IMR-90 (cell line): ENCODE results near the gene SPATA13. TPM values are rescaled to one million over a fixed set of nuclear protein-coding genes. Genes with fewer than 3 reads are reported as not detected.

Experiments used
- ATAC-seq: fragments of 200-7000 bp; cut with Tn5 transposase; 2 replicates; pipeline ENCODE4 v1.9.1; 2020; ENCODE audit warnings: low read depth, mild to moderate bottlenecking, moderate library complexity
- BruUV-seq: library from RNA; stranded (reverse); fragments of 400-500 nt; replicated peaks from 2 replicates; lab custom pipeline; 2021; lab: Mats Ljungman, UMichigan
- CTCF ChIA-PET: fragments of 300-600 bp; formaldehyde crosslinking; extraction: SDS; loops from one replicate; lab custom pipeline; 2021; ENCODE audit warnings: antibody characterized with exemption; lab: Yijun Ruan, JAX
- POLR2A ChIA-PET: fragments of 300-600 bp; sonication (Branson Sonifier 250); formaldehyde crosslinking; loops from one replicate; lab custom pipeline; 2022; ENCODE audit warnings: antibody characterized with exemption; ENCODE audit not compliant: unreplicated experiment; lab: Charles Lee
- DNase-seq: peaks from one replicate; pipeline ENCODE4 v3.0.0; 2013
- H2AFZ ChIP-seq: replicated peaks from 2 replicates; pipeline ENCODE3; 2013; ENCODE audit warnings: low read length, mild to moderate bottlenecking; ENCODE audit not compliant: poor library complexity
- H2AK5ac ChIP-seq: 2 replicates; pipeline ENCODE4 v1.6.1; 2013; ENCODE audit warnings: low read depth, low read length, inconsistent platforms
- H2AK9ac ChIP-seq: replicated peaks from 2 replicates; pipeline ENCODE3; 2013; ENCODE audit warnings: mild to moderate bottlenecking, low read depth, low read length, moderate library complexity; ENCODE audit not compliant: poor library complexity
- H2BK120ac ChIP-seq: 2 replicates; pipeline ENCODE4 v1.6.1; 2013; ENCODE audit warnings: low read depth, low read length, inconsistent platforms
- H2BK15ac ChIP-seq: 3 replicates; pipeline ENCODE4 v1.6.1; 2013; ENCODE audit warnings: low read depth, low read length, inconsistent platforms
- H2BK20ac ChIP-seq: 2 replicates; pipeline ENCODE4 v1.6.1; 2013; ENCODE audit warnings: low read depth, mild to moderate bottlenecking, inconsistent platforms, low read length, moderate library complexity
- H2BK5ac ChIP-seq: 2 replicates; pipeline ENCODE4 v1.6.1; 2013; ENCODE audit warnings: mild to moderate bottlenecking, low read depth, low read length, inconsistent platforms; ENCODE audit not compliant: poor library complexity, severe bottlenecking
- H3K14ac ChIP-seq: replicated peaks from 2 replicates; pipeline ENCODE4 v1.6.1; 2013; ENCODE audit warnings: low read depth, low read length, inconsistent platforms
- H3K18ac ChIP-seq: 2 replicates; pipeline ENCODE4 v1.6.1; 2013; ENCODE audit warnings: low read depth, low read length, control low read depth
- H3K23ac ChIP-seq: 2 replicates; pipeline ENCODE4 v1.6.1; 2013; ENCODE audit warnings: low read depth, low read length, inconsistent platforms
- H3K27ac ChIP-seq: 2 replicates; pipeline ENCODE4 v1.5.1; 2013; ENCODE audit warnings: mild to moderate bottlenecking, control low read depth, low read length; ENCODE audit not compliant: insufficient read depth
- H3K27me3 ChIP-seq: 2 replicates; pipeline ENCODE4 v1.6.1; 2013; ENCODE audit warnings: low read length; ENCODE audit not compliant: control insufficient read depth, insufficient read depth
- H3K36me3 ChIP-seq: 2 replicates; pipeline ENCODE4 v1.6.1; 2013; ENCODE audit warnings: low read length, mixed read lengths; ENCODE audit not compliant: control insufficient read depth, insufficient read depth
- H3K4ac ChIP-seq: 2 replicates; pipeline ENCODE4 v1.6.1; 2013; ENCODE audit warnings: low read depth, low read length, inconsistent platforms
- H3K4me1 ChIP-seq: 2 replicates; pipeline ENCODE4 v1.6.1; 2013; ENCODE audit warnings: low read length, mixed read lengths; ENCODE audit not compliant: control insufficient read depth, insufficient read depth
- H3K4me2 ChIP-seq: 2 replicates; pipeline ENCODE4 v1.6.1; 2013; ENCODE audit warnings: low read depth, mild to moderate bottlenecking, control low read depth, low read length, moderate library complexity
- H3K4me3 ChIP-seq: 2 replicates; pipeline ENCODE4 v1.5.1; 2013; ENCODE audit warnings: low read depth, mild to moderate bottlenecking, control low read depth, low read length, moderate library complexity; ENCODE audit not compliant: insufficient read depth
- H3K56ac ChIP-seq: 2 replicates; pipeline ENCODE4 v1.6.1; 2013; ENCODE audit warnings: low read length, inconsistent platforms; ENCODE audit not compliant: insufficient read depth; ENCODE audit errors: extremely low read depth
- H3K79me1 ChIP-seq, 2 experiments: 2 replicates each; pipeline ENCODE4 v1.6.1; 2013; ENCODE audit warnings: low read length in 2 of 2, inconsistent platforms in 1 of 2, low read depth in 1 of 2
- H3K9ac ChIP-seq: 2 replicates; pipeline ENCODE4 v1.6.1; 2013; ENCODE audit warnings: low read depth, low read length, control low read depth
- H3K9me1 ChIP-seq: 2 replicates; pipeline ENCODE4 v1.6.1; 2013; ENCODE audit warnings: low read length, inconsistent platforms; ENCODE audit not compliant: insufficient read depth
- H3K9me3 ChIP-seq: 2 replicates; pipeline ENCODE4 v1.6.1; 2013; ENCODE audit warnings: low read length; ENCODE audit not compliant: control insufficient read depth, insufficient read depth
- H4K20me1 ChIP-seq: 2 replicates; pipeline ENCODE4 v1.6.1; 2013; ENCODE audit warnings: low read length, inconsistent platforms; ENCODE audit not compliant: insufficient read depth
- H4K5ac ChIP-seq: 2 replicates; pipeline ENCODE4 v1.6.1; 2013; ENCODE audit warnings: mild to moderate bottlenecking, low read depth, low read length, control low read depth
- H4K8ac ChIP-seq, 2 experiments: 2 replicates each; pipeline ENCODE4 v1.6.1; 2013; ENCODE audit warnings: low read depth in 2 of 2, low read length in 2 of 2, control low read depth in 1 of 2, inconsistent platforms in 1 of 2
- H4K91ac ChIP-seq: 2 replicates; pipeline ENCODE4 v1.6.1; 2013; ENCODE audit warnings: low read depth, low read length, inconsistent platforms; ENCODE audit not compliant: insufficient read depth
- BHLHE40 ChIP-seq: fragments of 150-350 bp; IDR thresholded peaks from 2 replicates; pipeline ENCODE4 v1.6.1; 2016; ENCODE audit warnings: mild to moderate bottlenecking, low read depth, low read length
- WGBS, 2 experiments: methylation state at CpG; one replicate each; pipeline versions ENCODE4 v1.1.5 to v1.1.7; 2013; ENCODE audit warnings: missing lambda C conversion rate in 2 of 2; ENCODE audit not compliant: insufficient read length in 1 of 2; ENCODE audit errors: extremely low coverage in 2 of 2; 5-methylcytosine and 5-hydroxymethylcytosine counted together
- dilution Hi-C: fragments of 300-500 bp; cut with HindIII; formaldehyde crosslinking; loops from one replicate; pipeline ENCODE4 v1.14.3; 2018; ENCODE audit warnings: low sequenced_read_pairs; ENCODE audit not compliant: unreplicated experiment
- in situ Hi-C: fragments of 300-500 bp; cut with MboI; formaldehyde crosslinking; loops from 3 replicates; pipeline ENCODE4 v1.14.3; 2019; ENCODE audit warnings: low sequenced_read_pairs, inconsistent platforms, mixed read lengths
- intact Hi-C: fragments of 100-400 bp; cut with micrococcal nuclease; formaldehyde crosslinking; loops from 2 replicates; pipeline ENCODE4 v1.10.0; 2022
- polyA plus RNA-seq, 3 experiments: library from polyadenylated mRNA; depleted of rRNA; stranded (reverse); fragments of >200 nt; gene quantifications; 2 replicates each; pipeline ENCODE4 v1.2.3, GENCODE V29; 2012; ENCODE audit warnings: low replicate concordance in 1 of 3
- total RNA-seq: library from RNA; depleted of rRNA; stranded (reverse); fragments of >200 nt; gene quantifications from 2 replicates; pipeline ENCODE4 v1.2.3, GENCODE V29; 2012

Gene SPATA13
- total and polyA plus RNA-seq, 2 of the 4 experiments (the other 2 are of a cell fraction) = 10.5 to 12.5 TPM

- ATAC-seq (no peak), DNase-seq (no peak)
- H3K56ac ChIP-seq = peak overlapping the region; percentile 54; the same call in 1 of the 2 replicates
- H3K79me1 ChIP-seq = peaks cover 36 to 66% of the 10 kb centered on the region in 2 experiments
- H3K9ac ChIP-seq = no peak overlapping the region
- H4K20me1 ChIP-seq = peaks cover 2% of the 10 kb centered on the region; the same call in 1 of the 2 replicates
- intact Hi-C loops = no loop called here
- H3K23ac ChIP-seq = peak overlapping the region; percentile 41; the same call in 1 of the 2 replicates
- H4K8ac ChIP-seq = no peak overlapping the region
- H3K4ac ChIP-seq = peak overlapping the region; percentile 24; the same call in 1 of the 2 replicates
- no CpG with 5 or more reads among the region's 5 CpGs for WGBS, 2 experiments
- no peak overlapping the region for H3K4me2 ChIP-seq
- BruUV-seq = no TSS peak
- 0 out of 2 replicates have a peak overlapping the region, but pooled peaks have one; percentile 25 for H3K14ac ChIP-seq
- dilution Hi-C loops = no loop called here
- no peak overlapping the region for H3K4me3 ChIP-seq
- 0 out of 2 replicates have a peak overlapping the region, but pooled peaks have one; percentile 34 for H4K5ac ChIP-seq
- TF ChIP-seq BHLHE40 = no peak
- H2BK5ac ChIP-seq = no peak overlapping the region
- H3K4me1 ChIP-seq = peaks cover 10% of the 10 kb centered on the region; the same call in 1 of the 2 replicates
- peak overlapping the region; percentile 56; the same call in 1 of the 2 replicates for H3K27ac ChIP-seq
- H2AK9ac ChIP-seq = peak overlapping the region; percentile 77
- 0 out of 2 replicates have a peak overlapping the region, but pooled peaks have one; percentile 43 for H3K18ac ChIP-seq
- POLR2A ChIA-PET = no interaction called here
- H4K91ac ChIP-seq = 0 out of 2 replicates have a peak overlapping the region, but pooled peaks have one; percentile 38
- no peaks in the 10 kb centered on the region for H3K27me3 ChIP-seq
- no peak overlapping the region for H2AFZ ChIP-seq
- CTCF ChIA-PET = interaction anchor here (0.6 kb wide), 1 partner anchor 48 kb away, joined by 3 read pairs; no protein-coding TSS in a partner anchor
- H2AK5ac ChIP-seq = peak overlapping the region; percentile 30; the same call in 1 of the 2 replicates
- H2BK120ac ChIP-seq = peak overlapping the region; percentile 28; the same call in 1 of the 2 replicates
- peaks cover 18% of the 10 kb centered on the region for H3K9me1 ChIP-seq
- no peaks in the 10 kb centered on the region for H3K36me3 ChIP-seq
- no peaks in the 10 kb centered on the region for H3K9me3 ChIP-seq
- in situ Hi-C loops = loop anchor here (5.0 kb wide), 1 partner anchor 317 kb away; no protein-coding TSS in a partner anchor
- H2BK15ac ChIP-seq = peak overlapping the region; percentile 84; the same call in 1 of the 3 replicates
- H2BK20ac ChIP-seq = peak overlapping the region; percentile 14; the same call in 1 of the 2 replicates
Observed at GRCh38 chr13:24234200-24234915, 73.8 kb downstream of the SPATA13 start.
